Osteocyte (in vitro differentiated cells): Measurements from ENCODE around the gene COL23A1. TPM values are rescaled to one million over a fixed set of nuclear protein-coding genes. Genes with fewer than 3 reads are reported as not detected.

Experiments
- DNase-seq: peaks from one replicate; pipeline ENCODE4 v3.0.0; 2021; ENCODE audit warnings: mixed read lengths; ENCODE audit not compliant: unreplicated experiment; ENCODE audit errors: extremely low spot score
- H3K27ac Mint-ChIP-seq: one replicate; pipeline ENCODE4 v1.8.0; 2021; ENCODE audit warnings: mild to moderate bottlenecking, mixed read lengths; ENCODE audit not compliant: unreplicated experiment
- H3K27me3 Mint-ChIP-seq: one replicate; pipeline ENCODE4 v1.8.0; 2021; ENCODE audit warnings: mixed read lengths; ENCODE audit not compliant: unreplicated experiment
- H3K36me3 Mint-ChIP-seq: one replicate; pipeline ENCODE4 v1.8.0; 2021; ENCODE audit warnings: mixed read lengths; ENCODE audit not compliant: unreplicated experiment
- H3K4me1 Mint-ChIP-seq: one replicate; pipeline ENCODE4 v1.8.0; 2021; ENCODE audit warnings: mixed read lengths; ENCODE audit not compliant: unreplicated experiment
- H3K4me3 Mint-ChIP-seq: one replicate; pipeline ENCODE4 v1.8.0; 2021; ENCODE audit warnings: mild to moderate bottlenecking, moderate library complexity, mixed read lengths; ENCODE audit not compliant: unreplicated experiment
- H3K9me3 Mint-ChIP-seq: one replicate; pipeline ENCODE4 v1.8.0; 2021; ENCODE audit warnings: mixed read lengths; ENCODE audit not compliant: unreplicated experiment
- total RNA-seq: library from RNA; stranded (reverse); gene quantifications from 2 replicates; pipeline ENCODE4 v1.2.1, GENCODE V29; 2021
- TF ChIP-seq, protein P1 (sequence below): fragments of 200-600 bp; sonication (generic); IDR thresholded peaks from 2 replicates; pipeline ENCODE4 v1.5.0; 2021; ENCODE audit warnings: antibody characterized with exemption, mild to moderate bottlenecking, moderate library complexity

Gene COL23A1
- total RNA-seq, 1 donor from 2014 or later: not detected

DNA sequence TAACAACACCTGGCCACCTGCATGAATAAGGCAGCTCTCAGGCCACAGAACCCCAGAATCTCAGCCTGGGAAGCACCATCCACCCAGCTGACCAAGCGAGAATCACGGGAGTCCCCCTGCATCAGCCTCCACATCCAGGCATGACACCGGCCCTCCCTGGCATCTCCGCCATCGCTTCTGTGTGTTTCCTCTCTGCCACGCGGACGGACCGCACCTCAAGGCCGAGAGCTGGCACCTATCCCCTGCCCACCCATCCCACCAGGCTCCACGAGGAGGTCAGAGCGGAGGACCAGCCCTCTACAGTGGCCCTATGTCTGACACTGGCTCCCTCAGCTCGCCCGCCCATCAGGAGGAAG, 134.7 kb downstream of the COL23A1 start:
- Mint-ChIP-seq H3K36me3 (no peaks in the 10 kb centered on the region), H3K4me1 (no peaks in the 10 kb centered on the region), H3K27ac (no peak overlapping the region), H3K9me3 (no peaks in the 10 kb centered on the region), H3K4me3 (no peak overlapping the region), H3K27me3 (no peaks in the 10 kb centered on the region)
- TF ChIP-seq, protein P1, sequence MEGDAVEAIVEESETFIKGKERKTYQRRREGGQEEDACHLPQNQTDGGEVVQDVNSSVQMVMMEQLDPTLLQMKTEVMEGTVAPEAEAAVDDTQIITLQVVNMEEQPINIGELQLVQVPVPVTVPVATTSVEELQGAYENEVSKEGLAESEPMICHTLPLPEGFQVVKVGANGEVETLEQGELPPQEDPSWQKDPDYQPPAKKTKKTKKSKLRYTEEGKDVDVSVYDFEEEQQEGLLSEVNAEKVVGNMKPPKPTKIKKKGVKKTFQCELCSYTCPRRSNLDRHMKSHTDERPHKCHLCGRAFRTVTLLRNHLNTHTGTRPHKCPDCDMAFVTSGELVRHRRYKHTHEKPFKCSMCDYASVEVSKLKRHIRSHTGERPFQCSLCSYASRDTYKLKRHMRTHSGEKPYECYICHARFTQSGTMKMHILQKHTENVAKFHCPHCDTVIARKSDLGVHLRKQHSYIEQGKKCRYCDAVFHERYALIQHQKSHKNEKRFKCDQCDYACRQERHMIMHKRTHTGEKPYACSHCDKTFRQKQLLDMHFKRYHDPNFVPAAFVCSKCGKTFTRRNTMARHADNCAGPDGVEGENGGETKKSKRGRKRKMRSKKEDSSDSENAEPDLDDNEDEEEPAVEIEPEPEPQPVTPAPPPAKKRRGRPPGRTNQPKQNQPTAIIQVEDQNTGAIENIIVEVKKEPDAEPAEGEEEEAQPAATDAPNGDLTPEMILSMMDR: no peak
- DNase-seq: peak; percentile 77

DNA sequence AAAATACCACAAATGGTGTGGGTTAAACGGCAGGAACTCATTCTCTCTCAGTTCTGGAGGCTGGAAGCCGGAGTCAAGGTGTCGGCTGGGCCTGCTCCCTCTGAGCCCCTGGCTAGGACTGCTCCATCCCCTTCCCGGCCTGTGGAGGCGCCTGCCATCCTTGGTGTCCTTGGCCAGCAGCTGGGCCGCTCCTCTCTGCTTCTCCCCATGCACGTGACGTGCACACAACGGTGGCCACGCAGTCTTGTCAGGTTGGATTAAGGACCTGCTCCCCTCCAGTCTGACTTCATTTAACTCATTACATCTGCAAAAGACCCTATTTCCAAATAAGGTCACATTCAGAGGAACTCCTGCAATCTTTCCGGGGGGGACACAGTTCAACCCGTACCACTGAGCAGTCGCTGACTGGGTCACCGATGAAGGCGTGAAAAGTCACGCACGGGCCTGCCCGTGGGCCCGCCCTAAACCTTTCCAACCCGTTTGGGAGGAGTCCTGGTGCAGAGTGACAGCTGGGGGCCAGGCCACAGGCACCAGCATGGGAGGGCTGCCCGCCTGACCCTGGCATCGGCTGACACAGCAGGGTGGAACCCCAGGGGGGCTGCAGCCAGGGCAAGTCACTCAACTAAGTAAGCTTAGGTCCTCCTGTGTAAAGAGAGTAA, 135.2 kb downstream of the COL23A1 start:
- no peak overlapping the region for H3K4me3 Mint-ChIP-seq
- DNase-seq: peak; percentile 81
- H3K9me3 Mint-ChIP-seq: no peaks in the 10 kb centered on the region
- H3K27ac Mint-ChIP-seq: no peak overlapping the region
- H3K36me3 Mint-ChIP-seq: no peaks in the 10 kb centered on the region
- TF ChIP-seq, protein P1: no peak
- H3K27me3 Mint-ChIP-seq: no peaks in the 10 kb centered on the region
- H3K4me1 Mint-ChIP-seq: no peaks in the 10 kb centered on the region

DNA sequence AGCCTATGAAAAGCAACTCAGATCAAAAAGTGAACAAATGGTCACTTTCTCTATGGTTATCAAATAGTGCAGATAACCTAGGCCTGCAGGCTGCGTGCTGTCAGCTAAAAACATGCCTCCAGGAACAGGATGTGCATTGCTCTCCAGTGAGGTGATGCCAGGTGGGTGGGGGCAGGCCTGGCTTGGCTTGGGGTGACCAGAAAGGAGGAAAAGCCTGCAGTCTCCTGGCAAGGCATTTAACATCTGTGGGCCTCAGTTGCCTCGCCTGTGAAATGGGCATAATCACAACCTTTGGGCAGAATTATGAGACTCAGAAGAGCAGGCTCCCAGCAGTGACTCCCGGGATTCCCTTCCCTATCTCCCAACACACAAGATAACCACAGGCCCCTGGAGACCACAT, 135.9 kb downstream of the COL23A1 start:
- H3K4me3 Mint-ChIP-seq: no peak overlapping the region
- no peaks in the 10 kb centered on the region for H3K9me3 Mint-ChIP-seq
- no peaks in the 10 kb centered on the region for H3K36me3 Mint-ChIP-seq
- no peaks in the 10 kb centered on the region for H3K4me1 Mint-ChIP-seq
- H3K27ac Mint-ChIP-seq: no peak overlapping the region
- no peaks in the 10 kb centered on the region for H3K27me3 Mint-ChIP-seq
- TF ChIP-seq, protein P1: no peak
- no peak for DNase-seq

DNA sequence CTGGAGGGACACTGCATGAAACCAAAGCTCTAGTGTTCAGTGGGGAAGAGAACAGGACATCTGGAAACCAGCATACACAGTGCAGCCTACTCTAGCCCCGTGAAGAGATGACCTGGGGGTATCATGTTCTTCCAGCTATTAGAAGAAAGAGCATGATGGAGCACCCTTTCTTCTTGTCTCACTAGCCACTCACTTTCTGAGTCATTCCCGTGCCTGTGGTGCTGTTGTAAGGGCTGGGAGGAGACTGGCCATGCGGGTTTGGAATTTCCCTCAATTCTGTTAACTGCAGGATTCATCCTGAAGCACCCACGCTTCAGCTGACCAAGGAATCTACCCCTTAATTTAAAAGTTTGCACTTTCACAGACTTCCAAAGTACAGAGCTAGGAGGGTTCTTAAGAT, 137.0 kb downstream of the COL23A1 start:
- no peaks in the 10 kb centered on the region for H3K27me3 Mint-ChIP-seq
- H3K4me3 Mint-ChIP-seq: no peak overlapping the region
- DNase-seq: peak; percentile 40
- no peaks in the 10 kb centered on the region for H3K4me1 Mint-ChIP-seq
- TF ChIP-seq, protein P1: no peak
- no peaks in the 10 kb centered on the region for H3K36me3 Mint-ChIP-seq
- H3K9me3 Mint-ChIP-seq: no peaks in the 10 kb centered on the region
- no peak overlapping the region for H3K27ac Mint-ChIP-seq

DNA sequence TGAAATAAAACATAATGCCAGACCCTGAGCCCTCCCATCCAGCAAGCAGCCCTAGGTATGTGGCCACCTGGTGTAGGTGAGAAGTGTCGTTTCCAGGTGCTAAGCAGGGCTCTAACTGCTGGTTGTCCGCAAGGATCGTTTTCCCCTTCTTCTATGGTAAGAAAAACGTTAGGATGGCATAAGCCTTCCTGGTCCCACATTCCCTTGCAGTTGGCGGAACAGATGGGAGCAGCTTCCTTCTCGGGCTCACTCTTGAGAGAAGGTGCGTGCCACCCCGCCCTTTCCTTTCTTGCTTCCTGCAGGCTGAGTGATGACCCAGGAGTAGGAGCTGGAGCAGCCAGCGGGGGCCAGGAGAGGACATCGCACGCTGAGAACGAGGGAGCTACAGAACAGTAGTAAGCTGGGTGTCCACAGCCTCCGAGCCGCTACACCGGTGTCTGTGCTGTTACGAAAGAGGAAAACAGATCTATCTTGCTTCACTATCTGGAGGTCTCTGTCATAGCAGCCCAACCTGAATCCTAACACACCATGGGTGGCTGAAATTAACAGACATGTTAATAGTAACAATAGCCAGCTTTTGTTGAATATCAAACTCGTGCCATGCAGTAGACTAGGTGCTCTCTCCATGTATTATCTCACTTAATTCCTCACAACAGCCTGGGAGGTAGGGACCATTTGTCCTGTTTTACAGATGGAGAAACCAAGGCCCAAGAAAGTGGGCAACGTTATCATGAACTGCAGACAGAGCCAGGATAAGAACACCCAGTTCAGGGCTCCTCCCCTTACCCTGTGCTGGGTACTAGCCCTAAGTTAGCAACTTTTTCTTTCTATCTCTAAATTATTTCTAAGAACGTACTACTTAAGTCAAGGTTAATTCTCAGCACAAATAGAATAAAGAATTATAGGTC, 139.8 kb downstream of the COL23A1 start:
- Mint-ChIP-seq H3K4me1 (no peaks in the 10 kb centered on the region), H3K27ac (no peak overlapping the region), H3K36me3 (no peaks in the 10 kb centered on the region), H3K27me3 (no peaks in the 10 kb centered on the region), H3K4me3 (no peak overlapping the region), H3K9me3 (peaks cover 6% of the 10 kb centered on the region)
- TF ChIP-seq, protein P1: no peak
- DNase-seq: peak; percentile 75
